GM23248 (cell line): ENCODE measurements around the gene SYNE1.

Source experiments
- EZH2 ChIP-seq: fragments of 200-600 bp; sonication (generic); IDR thresholded peaks from 2 replicates; pipeline ENCODE4 v1.6.1; 2018; ENCODE audit warnings: antibody characterized with exemption, mild to moderate bottlenecking; ENCODE audit not compliant: insufficient read depth, poor library complexity, severe bottlenecking
- EZH2phosphoT487 ChIP-seq: fragments of 200-600 bp; sonication (generic); IDR thresholded peaks from 2 replicates; pipeline ENCODE4 v1.6.1; 2018; ENCODE audit warnings: antibody characterized with exemption, moderate library complexity, mild to moderate bottlenecking, low read depth; ENCODE audit not compliant: insufficient read depth

DNA sequence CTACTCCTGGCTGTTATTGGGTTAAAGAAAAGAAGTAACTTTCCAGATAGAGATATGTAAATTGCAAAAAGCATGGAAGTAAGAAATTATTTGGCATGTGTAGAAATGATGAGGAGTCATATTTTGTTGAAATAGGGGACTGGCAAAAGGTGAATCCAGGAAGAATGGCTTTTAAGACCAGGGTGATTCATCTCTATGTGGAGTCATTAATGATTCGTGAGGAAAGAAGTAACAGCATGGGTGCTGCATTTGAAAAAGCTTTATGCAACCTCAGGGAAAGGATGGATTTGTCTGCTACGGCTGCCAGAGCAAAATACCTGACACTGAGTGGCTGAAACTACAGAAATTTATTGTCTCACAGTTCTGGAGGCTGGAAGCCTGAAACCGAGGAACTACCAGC, 14.8 kb upstream of the SYNE1 start:
- TF ChIP-seq EZH2 (no peak), EZH2phosphoT487 (no peak)
